HG02870 (cell line): ENCODE data around the gene DUSP22.

ENCODE experiments used
- ATAC-seq: cut with Tn5 transposase; IDR thresholded peaks from one replicate; pipeline ENCODE4 v1.9.1; 2021; ENCODE audit warnings: mild to moderate bottlenecking, moderate library complexity; ENCODE audit not compliant: unreplicated experiment

DUSP22 gene

GRCh38 chr6:308768-309167 lies 16.5 kb downstream of the DUSP22 start:
- ATAC-seq, result no peak

GRCh38 chr6:309947-310346 lies 17.7 kb downstream of the DUSP22 start:
- no peak for ATAC-seq

GRCh38 chr6:310671-311070 lies 18.4 kb downstream of the DUSP22 start:
- no peak for ATAC-seq

- ATAC-seq, result no peak
Measured at GRCh38 chr6:311679-312220, 19.5 kb downstream of the DUSP22 start.

- ATAC-seq, result no peak
Measured at GRCh38 chr6:313087-313486, 20.8 kb downstream of the DUSP22 start.

GRCh38 chr6:313917-314316 lies 21.6 kb downstream of the DUSP22 start:
- no peak for ATAC-seq

- no peak for ATAC-seq
Measured at GRCh38 chr6:314377-314776, 22.1 kb downstream of the DUSP22 start.

GRCh38 chr6:315226-315625 lies 22.9 kb downstream of the DUSP22 start:
- ATAC-seq, result no peak

- peak; percentile 15 for ATAC-seq
Measured at GRCh38 chr6:315921-316752, 23.9 kb downstream of the DUSP22 start.

- no peak for ATAC-seq
Measured at GRCh38 chr6:316753-317038, 24.4 kb downstream of the DUSP22 start.

- ATAC-seq, result no peak
Measured at GRCh38 chr6:317060-317447, 24.8 kb downstream of the DUSP22 start.

- peak; percentile 33 for ATAC-seq
Measured at GRCh38 chr6:317448-318144, 25.3 kb downstream of the DUSP22 start.

- ATAC-seq, result no peak
Measured at GRCh38 chr6:318243-318890, 26.1 kb downstream of the DUSP22 start.

GRCh38 chr6:319177-320131 lies 27.2 kb downstream of the DUSP22 start:
- peak; percentile 38 for ATAC-seq

GRCh38 chr6:320351-321157 lies 28.3 kb downstream of the DUSP22 start:
- no peak for ATAC-seq

- ATAC-seq, result no peak
Measured at GRCh38 chr6:321158-321438, 28.8 kb downstream of the DUSP22 start.

GRCh38 chr6:321536-322258 lies 29.4 kb downstream of the DUSP22 start:
- no peak for ATAC-seq

GRCh38 chr6:322259-322930 lies 30.1 kb downstream of the DUSP22 start:
- ATAC-seq, result no peak
